ENCODE data around the gene TBC1D24.
"Not testable (repeated sequence)": the region's sequence is repeated elsewhere in the genome, so short reads cannot be mapped to it uniquely, and the experiment has no call there.

DNA sequence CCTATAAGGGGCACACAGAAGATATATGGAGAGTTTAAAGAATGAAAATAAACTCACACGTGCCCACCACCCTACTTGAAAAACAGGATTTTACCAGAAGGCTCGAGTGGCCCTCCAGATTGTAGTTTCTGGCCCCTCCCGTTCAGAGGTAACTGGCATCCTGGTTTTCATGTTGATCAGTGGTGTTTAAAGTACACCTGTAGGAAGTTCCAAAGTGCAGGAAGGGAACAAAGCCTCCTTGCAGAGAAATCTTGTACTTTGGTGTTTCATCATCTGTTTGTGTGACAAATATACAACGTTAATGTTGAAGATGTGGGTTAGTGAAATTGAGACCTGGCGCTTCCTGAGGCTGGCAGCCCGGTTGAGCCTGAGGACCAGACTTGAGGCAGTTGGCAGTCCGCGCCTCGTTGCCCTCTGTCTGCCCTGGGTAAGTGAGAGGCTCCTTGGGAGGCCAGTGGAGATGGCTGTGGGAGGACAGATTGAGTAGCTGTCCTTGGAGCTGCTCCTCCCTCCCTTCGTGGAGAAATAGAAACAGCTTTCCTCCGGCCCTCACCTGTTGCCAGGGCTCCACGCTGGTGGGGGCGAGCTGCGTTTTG is 75.5 kb downstream of the TBC1D24 start:
- not testable (repeated sequence) for TF ChIP-seq CTCF (IDR thresholded peaks at IDR 0.05; ENCODE audit: low read length); EZH2 (IDR thresholded peaks at IDR 0.05; ENCODE audit: borderline replicate concordance, low read length)

Data from OCI-LY1 (cell line).